ENCODE data around the gene DMAC2.

The DMAC2 gene

DNA sequence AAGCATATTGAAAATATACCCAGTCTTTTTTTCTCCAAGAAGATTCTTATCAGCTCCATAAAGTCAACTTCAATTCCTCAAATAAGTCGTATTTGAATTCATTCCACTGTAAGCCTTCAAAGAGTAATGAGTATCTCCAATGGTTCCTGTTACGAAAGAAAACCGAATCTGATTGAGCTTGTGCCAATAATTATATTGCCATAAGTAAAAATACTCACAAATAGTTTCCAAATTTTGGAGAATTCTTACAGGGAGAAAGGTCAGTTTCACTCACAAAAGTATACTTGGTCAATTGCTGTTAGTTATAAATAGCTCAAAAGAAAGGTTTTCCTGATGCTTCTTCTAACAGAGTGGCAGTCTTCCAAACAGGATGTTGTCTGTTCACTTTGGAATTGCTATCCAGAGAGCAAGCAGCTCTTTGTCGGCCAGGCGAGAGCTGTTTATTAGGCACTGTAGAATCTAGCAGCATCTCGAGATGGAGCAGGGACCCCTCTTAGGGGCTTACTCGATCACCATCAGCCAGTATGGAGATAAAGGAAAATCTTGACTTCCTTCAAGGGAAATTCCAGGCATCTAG is 16.7 kb upstream of the DMAC2 start:
- Histone ChIP-seq H3K4me3 (ENCODE audit: low read depth in 1 of 2, low read length in 2 of 2) (no peak overlapping the region), H2AFZ (ENCODE audit: low read depth, low read length) (no peak overlapping the region), H3K9me3 (ENCODE audit: insufficient read depth, low read length, severe bottlenecking) (no peaks in the 10 kb centered on the region), H4K20me1 (ENCODE audit: insufficient read depth, low read length) (no peaks in the 10 kb centered on the region), H3K36me3 (ENCODE audit: insufficient read depth, low read length) (no peaks in the 10 kb centered on the region), H3K27me3 (ENCODE audit: insufficient read depth, low read length, poor library complexity) (peaks cover 7% of the 10 kb centered on the region), H3K9ac (ENCODE audit: low read depth, low read length) (no peak overlapping the region), H3K4me2 (ENCODE audit: insufficient read depth, low read length) (no peak overlapping the region), H3K79me2 (ENCODE audit: insufficient read depth, low read length) (no peaks in the 10 kb centered on the region), H3K4me1 (ENCODE audit: insufficient read depth, low read length) (no peaks in the 10 kb centered on the region), H3K27ac (ENCODE audit: low read length) (no peak overlapping the region)
- TF ChIP-seq EZH2 (IDR thresholded peaks at IDR 0.05; ENCODE audit: borderline replicate concordance, low read depth, low read length, severe bottlenecking) (no peak), CTCF (IDR thresholded peaks at IDR 0.05; ENCODE audit: borderline replicate concordance, extremely low read depth, low read length, poor library complexity, severe bottlenecking) (no peak)
- no peak for DNase-seq
- ATAC-seq (ENCODE audit: insufficient read depth, low read depth), result no peak

GRCh38 chr19:41455936-41456335 is 16.2 kb upstream of the DMAC2 start:
- no peak overlapping the region for H3K27ac ChIP-seq (ENCODE audit: low read length)
- H3K9me3 ChIP-seq (ENCODE audit: insufficient read depth, low read length, severe bottlenecking), result no peaks in the 10 kb centered on the region
- H2AFZ ChIP-seq (ENCODE audit: low read depth, low read length), result no peak overlapping the region
- H3K4me3 ChIP-seq (ENCODE audit: low read depth in 1 of 2, low read length in 2 of 2), result no peak overlapping the region
- TF ChIP-seq EZH2 (IDR thresholded peaks at IDR 0.05; ENCODE audit: borderline replicate concordance, low read depth, low read length, severe bottlenecking), result no peak
- no peak for TF ChIP-seq CTCF (IDR thresholded peaks at IDR 0.05; ENCODE audit: borderline replicate concordance, extremely low read depth, low read length, poor library complexity, severe bottlenecking)
- ATAC-seq (ENCODE audit: insufficient read depth, low read depth) (no peak), DNase-seq (no peak)
- no peaks in the 10 kb centered on the region for H4K20me1 ChIP-seq (ENCODE audit: insufficient read depth, low read length)
- H3K4me1 ChIP-seq (ENCODE audit: insufficient read depth, low read length), result no peaks in the 10 kb centered on the region
- no peaks in the 10 kb centered on the region for H3K36me3 ChIP-seq (ENCODE audit: insufficient read depth, low read length)
- H3K4me2 ChIP-seq (ENCODE audit: insufficient read depth, low read length), result no peak overlapping the region
- H3K9ac ChIP-seq (ENCODE audit: low read depth, low read length), result no peak overlapping the region
- no peaks in the 10 kb centered on the region for H3K79me2 ChIP-seq (ENCODE audit: insufficient read depth, low read length)
- peaks cover 4% of the 10 kb centered on the region for H3K27me3 ChIP-seq (ENCODE audit: insufficient read depth, low read length, poor library complexity)

GRCh38 chr19:41452584-41453275 is 13.0 kb upstream of the DMAC2 start:
- no peaks in the 10 kb centered on the region for H3K36me3 ChIP-seq (ENCODE audit: insufficient read depth, low read length)
- H3K9me3 ChIP-seq (ENCODE audit: insufficient read depth, low read length, severe bottlenecking), result no peaks in the 10 kb centered on the region
- no peaks in the 10 kb centered on the region for H3K4me1 ChIP-seq (ENCODE audit: insufficient read depth, low read length)
- no peak overlapping the region for H3K4me3 ChIP-seq (ENCODE audit: low read depth in 1 of 2, low read length in 2 of 2)
- H3K9ac ChIP-seq (ENCODE audit: low read depth, low read length), result no peak overlapping the region
- H4K20me1 ChIP-seq (ENCODE audit: insufficient read depth, low read length), result no peaks in the 10 kb centered on the region
- no peak overlapping the region for H2AFZ ChIP-seq (ENCODE audit: low read depth, low read length)
- H3K4me2 ChIP-seq (ENCODE audit: insufficient read depth, low read length), result no peak overlapping the region
- no peaks in the 10 kb centered on the region for H3K79me2 ChIP-seq (ENCODE audit: insufficient read depth, low read length)
- no peaks in the 10 kb centered on the region for H3K27me3 ChIP-seq (ENCODE audit: insufficient read depth, low read length, poor library complexity)
- no peak for TF ChIP-seq EZH2 (IDR thresholded peaks at IDR 0.05; ENCODE audit: borderline replicate concordance, low read depth, low read length, severe bottlenecking)
- TF ChIP-seq CTCF (IDR thresholded peaks at IDR 0.05; ENCODE audit: borderline replicate concordance, extremely low read depth, low read length, poor library complexity, severe bottlenecking), result no peak
- no peak overlapping the region for H3K27ac ChIP-seq (ENCODE audit: low read length)
- ATAC-seq (ENCODE audit: insufficient read depth, low read depth) (no peak), DNase-seq (no peak)
